ENCODE results near the gene CCDC190.
A peak's percentile ranks its signal among the peaks of the same experiment; 100 is the strongest.
"Not testable (repeated sequence)": the region's sequence is repeated elsewhere in the genome, so short reads cannot be mapped to it uniquely, and the experiment has no call there.

CCDC190 gene

GRCh38 chr1:162884831-162885230 is 23.9 kb upstream of the CCDC190 start:
- DNase-seq (ENCODE audit: low read depth): no peak
- TF ChIP-seq POLR2A (IDR thresholded peaks at IDR 0.05; ENCODE audit: extremely low read depth, insufficient read length) (no peak), MYC (IDR thresholded peaks at IDR 0.05; ENCODE audit: low read depth, low read length) (no peak), CTCF (IDR thresholded peaks at IDR 0.05; ENCODE audit: low read depth, low read length) (no peak), MAX (IDR thresholded peaks at IDR 0.05; ENCODE audit: low read depth, low read length) (no peak)
- H3K4me3 ChIP-seq (ENCODE audit: low read depth, low read length): no peak overlapping the region

GRCh38 chr1:162882248-162882674 is 21.3 kb upstream of the CCDC190 start:
- no peak for TF ChIP-seq MAX (IDR thresholded peaks at IDR 0.05; ENCODE audit: low read depth, low read length)
- no peak for TF ChIP-seq CTCF (IDR thresholded peaks at IDR 0.05; ENCODE audit: low read depth, low read length)
- TF ChIP-seq MYC (IDR thresholded peaks at IDR 0.05; ENCODE audit: low read depth, low read length): no peak
- no peak for TF ChIP-seq POLR2A (IDR thresholded peaks at IDR 0.05; ENCODE audit: extremely low read depth, insufficient read length)
- no peak for DNase-seq (ENCODE audit: low read depth)
- H3K4me3 ChIP-seq (ENCODE audit: low read depth, low read length): no peak overlapping the region

- no peak for DNase-seq (ENCODE audit: low read depth)
- H3K4me3 ChIP-seq (ENCODE audit: low read depth, low read length): no peak overlapping the region
- no peak for TF ChIP-seq MYC (IDR thresholded peaks at IDR 0.05; ENCODE audit: low read depth, low read length)
- no peak for TF ChIP-seq MAX (IDR thresholded peaks at IDR 0.05; ENCODE audit: low read depth, low read length)
- no peak for TF ChIP-seq CTCF (IDR thresholded peaks at IDR 0.05; ENCODE audit: low read depth, low read length)
- TF ChIP-seq POLR2A (IDR thresholded peaks at IDR 0.05; ENCODE audit: extremely low read depth, insufficient read length): no peak
These were observed 20.6 kb upstream of the CCDC190 start for GRCh38 chr1:162881590-162881989.

GRCh38 chr1:162880617-162881016 is 19.6 kb upstream of the CCDC190 start:
- H3K4me3 ChIP-seq (ENCODE audit: low read depth, low read length); DNase-seq (ENCODE audit: low read depth): not testable (repeated sequence)

GRCh38 chr1:162878000-162878596 is 17.1 kb upstream of the CCDC190 start:
- DNase-seq (ENCODE audit: low read depth): peak; percentile 70
- no peak overlapping the region for H3K4me3 ChIP-seq (ENCODE audit: low read depth, low read length)
- TF ChIP-seq CTCF (IDR thresholded peaks at IDR 0.05; ENCODE audit: low read depth, low read length) (peak; percentile 75), MYC (IDR thresholded peaks at IDR 0.05; ENCODE audit: low read depth, low read length) (no peak), POLR2A (IDR thresholded peaks at IDR 0.05; ENCODE audit: extremely low read depth, insufficient read length) (no peak), MAX (IDR thresholded peaks at IDR 0.05; ENCODE audit: low read depth, low read length) (no peak)

GRCh38 chr1:162877412-162877811 is 16.4 kb upstream of the CCDC190 start:
- DNase-seq (ENCODE audit: low read depth): no peak
- H3K4me3 ChIP-seq (ENCODE audit: low read depth, low read length): no peak overlapping the region
- TF ChIP-seq CTCF (IDR thresholded peaks at IDR 0.05; ENCODE audit: low read depth, low read length): no peak
- TF ChIP-seq MYC (IDR thresholded peaks at IDR 0.05; ENCODE audit: low read depth, low read length): no peak
- no peak for TF ChIP-seq POLR2A (IDR thresholded peaks at IDR 0.05; ENCODE audit: extremely low read depth, insufficient read length)
- no peak for TF ChIP-seq MAX (IDR thresholded peaks at IDR 0.05; ENCODE audit: low read depth, low read length)

Measured in NB4 (cell line).